HL-60 (cell line): Measurements from ENCODE around the gene MED13L.

ENCODE experiments used
- DNase-seq, 2 experiments: peaks; one replicate each; pipeline ENCODE4 v3.0.0-alpha.2; 2010 to 2020; ENCODE audit warnings: low read depth in 1 of 2, low spot score in 1 of 2
- H3K27ac ChIP-seq: fragments of 250-450 bp; sonication (Bioruptor Pico); replicated peaks from 2 replicates; pipeline ENCODE4 v1.5.1; 2020; ENCODE audit warnings: mild to moderate bottlenecking, moderate library complexity
- H3K27me3 ChIP-seq: fragments of 250-450 bp; sonication (Bioruptor Pico); 2 replicates; pipeline ENCODE4 v1.5.1; 2021; ENCODE audit warnings: mild to moderate bottlenecking, moderate library complexity; ENCODE audit not compliant: insufficient read depth, poor library complexity, severe bottlenecking
- H3K4me3 ChIP-seq: replicated peaks from 2 replicates; pipeline ENCODE4 v1.5.1; 2011; ENCODE audit warnings: mild to moderate bottlenecking, control low read depth, low read length; ENCODE audit not compliant: insufficient read depth
- CTCF ChIP-seq: IDR thresholded peaks from one replicate; pipeline ENCODE4 v1.5.1; 2011; ENCODE audit warnings: low read length, control low read depth, inconsistent platforms; ENCODE audit not compliant: insufficient read depth
- GABPA ChIP-seq: IDR thresholded peaks from 2 replicates; pipeline ENCODE4 v1.6.1; 2012; ENCODE audit warnings: low read depth
- POLR2AphosphoS5 ChIP-seq: IDR thresholded peaks from 2 replicates; pipeline ENCODE4 v1.6.1; 2012; ENCODE audit warnings: low read depth
- REST ChIP-seq: IDR thresholded peaks from 2 replicates; pipeline ENCODE4 v1.6.1; 2012; ENCODE audit warnings: low read depth; ENCODE audit not compliant: insufficient replicate concordance
- SPI1 ChIP-seq: IDR thresholded peaks from 2 replicates; pipeline ENCODE4 v1.6.1; 2012; ENCODE audit warnings: low read depth, mild to moderate bottlenecking, borderline replicate concordance

The MED13L gene

GRCh38 chr12:116244474-116245090 lies 32.9 kb downstream of the MED13L start:
- Histone ChIP-seq H3K27me3 (no peaks in the 10 kb centered on the region), H3K4me3 (no peak overlapping the region), H3K27ac (0 out of 2 replicates have a peak overlapping the region, but pooled peaks have one; percentile 16)
- DNase-seq, result no peak
- TF ChIP-seq SPI1 (no peak), GABPA (no peak), POLR2AphosphoS5 (no peak), REST (no peak), CTCF (no peak)

GRCh38 chr12:116244001-116244400 lies 33.5 kb downstream of the MED13L start:
- no peak overlapping the region for H3K4me3 ChIP-seq
- no peaks in the 10 kb centered on the region for H3K27me3 ChIP-seq
- TF ChIP-seq GABPA (no peak), SPI1 (peak; percentile 60; the same call in 1 of the 2 replicates)
- 0 out of 2 replicates have a peak overlapping the region, but pooled peaks have one; percentile 16 for H3K27ac ChIP-seq
- peak in 1 of 2 experiments; percentile 56 for DNase-seq

GRCh38 chr12:116242740-116243139 lies 34.8 kb downstream of the MED13L start:
- no peak for DNase-seq

More at GRCh38 chr12:116242740-116243139, 34.8 kb downstream of the MED13L start:
- no peak for TF ChIP-seq CTCF
- no peak for TF ChIP-seq REST
- no peak for TF ChIP-seq GABPA
- no peak for TF ChIP-seq SPI1
- H3K4me3 ChIP-seq, result no peak overlapping the region
- no peak overlapping the region for H3K27ac ChIP-seq
- no peaks in the 10 kb centered on the region for H3K27me3 ChIP-seq
